HG03565 (cell line): ENCODE data around the gene SULT1B1.
"Not testable (repeated sequence)": the region's sequence is repeated elsewhere in the genome, so short reads cannot be mapped to it uniquely, and the experiment has no call there.

Experiments
- ATAC-seq: cut with Tn5 transposase; IDR thresholded peaks from one replicate; pipeline ENCODE4 v1.9.1; 2021; ENCODE audit warnings: mild to moderate bottlenecking, moderate library complexity; ENCODE audit not compliant: unreplicated experiment

SULT1B1 gene

DNA sequence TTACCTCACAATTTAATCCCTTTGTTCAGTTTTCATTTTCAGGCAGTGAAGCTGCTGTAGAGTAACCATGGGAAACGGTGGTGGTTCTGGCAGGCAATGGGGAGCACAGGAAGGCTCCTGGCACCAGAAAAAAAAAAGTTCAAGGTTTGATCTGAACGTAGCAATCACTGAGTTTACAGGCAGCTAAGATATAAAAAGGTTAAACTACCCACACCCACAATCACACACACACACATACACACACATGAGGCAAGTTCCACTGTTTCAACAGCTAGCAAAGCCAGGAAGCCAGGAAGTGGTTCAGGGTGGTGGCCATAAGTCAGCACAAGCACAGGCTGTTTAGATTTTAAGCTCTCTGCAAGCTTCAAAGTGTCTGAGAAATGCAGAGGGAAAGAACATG is at the start of gene SULT1B1:
SULT1B1 (minus strand) TSS at position 166 of the 400 bp plus-strand sequence. CDS start 5,403 bp downstream, outside the sequence.
- no peak for ATAC-seq

DNA sequence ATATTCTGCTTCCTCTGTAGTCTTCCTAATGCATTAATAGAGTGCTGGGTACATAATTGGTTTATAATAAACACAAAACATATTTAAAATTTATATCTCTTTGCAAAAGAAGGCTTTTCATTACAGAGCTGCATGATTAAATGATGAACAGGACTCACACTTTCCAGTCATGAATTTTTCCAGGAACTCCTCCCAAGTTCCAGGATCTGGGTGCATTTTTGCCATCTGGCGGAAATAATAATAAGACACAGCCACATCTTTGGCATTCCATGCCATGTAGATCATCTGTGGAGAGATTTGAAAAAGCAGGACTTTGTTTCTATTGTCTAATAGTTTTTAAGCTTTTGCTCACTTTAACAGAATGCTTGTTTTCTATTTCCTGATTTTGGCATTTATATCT is 40.2 kb upstream of the SULT1B1 start:
- no peak for ATAC-seq

- no peak for ATAC-seq
Measured at GRCh38 chr4:69799337-69799736, 38.9 kb upstream of the SULT1B1 start.

GRCh38 chr4:69793732-69794131 is 33.3 kb upstream of the SULT1B1 start:
- ATAC-seq, result no peak

DNA sequence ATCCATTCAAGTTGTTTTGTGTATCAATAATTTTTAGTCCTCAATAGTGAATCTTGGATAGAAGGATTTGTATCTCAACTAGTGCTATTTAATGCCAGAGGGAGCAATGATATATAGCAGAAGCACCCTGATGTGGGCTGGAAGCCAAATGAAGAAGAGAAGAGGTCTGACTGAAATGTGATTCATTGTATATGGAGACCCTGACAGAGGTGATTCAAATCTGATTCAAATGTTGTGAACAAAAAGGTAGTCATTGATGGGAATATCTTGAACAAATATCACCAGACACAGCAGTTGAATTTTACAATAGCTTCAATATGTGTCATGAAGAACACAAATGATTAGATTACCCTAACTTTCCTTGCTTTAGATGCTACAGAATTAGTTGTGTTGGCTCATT is 27.5 kb upstream of the SULT1B1 start:
- no peak for ATAC-seq

DNA sequence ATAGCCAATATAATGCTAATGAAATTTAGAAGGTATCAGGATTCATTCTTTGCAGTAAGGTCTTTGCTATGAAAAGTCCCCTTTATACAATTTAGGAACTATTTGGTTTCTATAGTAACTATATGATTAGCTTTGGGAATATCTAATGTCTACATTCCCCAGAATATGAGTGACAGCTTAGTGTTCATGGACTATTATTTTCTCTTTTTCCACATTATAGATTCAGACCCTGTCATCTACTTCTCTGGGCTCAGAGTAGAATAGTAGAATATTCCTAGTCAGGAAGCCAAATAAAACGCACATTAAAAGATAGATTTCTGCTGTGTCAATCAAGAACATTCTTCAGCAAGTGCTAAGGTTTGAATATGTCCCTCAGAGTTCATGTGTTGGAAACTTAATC is 26.1 kb upstream of the SULT1B1 start:
- no peak for ATAC-seq

DNA sequence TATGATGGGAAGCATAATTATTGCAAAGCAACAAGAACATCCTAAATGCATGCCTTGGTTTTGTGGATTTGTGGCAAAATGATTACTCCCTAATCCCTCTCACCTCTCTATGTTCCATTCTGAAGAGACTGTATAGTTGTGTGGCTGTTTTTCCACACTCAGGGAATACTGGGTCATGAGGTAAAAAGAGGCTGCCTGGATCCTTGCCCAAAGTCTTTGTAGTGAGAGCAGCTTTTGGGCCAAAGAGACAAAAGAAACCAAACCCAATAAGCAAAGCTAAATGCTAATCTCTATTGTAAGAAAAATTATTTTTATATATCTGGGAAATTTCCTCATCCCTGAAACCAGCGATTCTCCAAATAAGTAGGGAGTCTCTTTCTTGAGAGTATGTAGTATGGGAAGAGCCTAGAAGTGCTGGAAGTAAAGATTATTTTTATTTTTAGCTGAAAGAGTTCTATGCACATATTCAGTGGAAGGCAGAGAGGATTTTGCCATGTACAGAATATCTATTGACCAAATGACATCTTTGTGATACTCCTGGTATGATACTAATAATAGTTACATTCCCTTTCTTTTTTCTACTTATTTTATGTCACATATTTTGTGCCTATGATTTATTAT is 24.9 kb upstream of the SULT1B1 start:
- no peak for ATAC-seq

DNA sequence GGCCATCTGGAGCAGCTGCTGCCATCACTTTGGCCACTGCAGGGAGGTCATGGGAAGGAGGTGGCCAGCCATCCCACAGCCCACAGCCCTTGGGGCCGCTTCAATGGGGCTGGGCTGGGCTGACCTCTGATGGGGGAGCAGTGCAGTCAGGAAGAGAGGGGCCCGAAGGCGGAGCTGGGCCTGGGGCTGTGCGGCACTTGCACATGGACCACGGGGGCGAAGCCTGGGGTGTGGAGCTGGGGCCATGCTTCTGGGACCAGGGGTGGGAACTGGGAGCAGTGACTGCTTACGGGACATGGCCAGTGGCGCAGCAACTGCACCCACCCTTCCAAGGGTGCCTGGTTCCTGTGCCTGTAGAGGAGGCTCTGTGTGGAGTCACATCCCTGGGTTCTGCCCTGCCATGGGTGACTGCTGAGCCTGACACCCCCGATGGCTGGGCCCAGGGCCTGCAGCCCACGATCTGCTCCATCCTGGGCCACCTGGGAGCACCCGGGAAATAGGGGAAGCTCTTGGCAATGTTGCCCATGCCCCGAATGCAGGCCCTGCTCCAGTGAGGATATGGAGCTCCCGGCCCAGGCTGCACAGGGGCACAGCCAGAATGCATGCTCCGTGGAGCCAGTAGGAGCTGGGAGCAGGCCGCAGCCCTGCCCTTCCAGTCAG is 22.4 kb upstream of the SULT1B1 start:
- ATAC-seq, result no peak

- no peak for ATAC-seq
Measured at GRCh38 chr4:69781458-69782418, 21.3 kb upstream of the SULT1B1 start.

DNA sequence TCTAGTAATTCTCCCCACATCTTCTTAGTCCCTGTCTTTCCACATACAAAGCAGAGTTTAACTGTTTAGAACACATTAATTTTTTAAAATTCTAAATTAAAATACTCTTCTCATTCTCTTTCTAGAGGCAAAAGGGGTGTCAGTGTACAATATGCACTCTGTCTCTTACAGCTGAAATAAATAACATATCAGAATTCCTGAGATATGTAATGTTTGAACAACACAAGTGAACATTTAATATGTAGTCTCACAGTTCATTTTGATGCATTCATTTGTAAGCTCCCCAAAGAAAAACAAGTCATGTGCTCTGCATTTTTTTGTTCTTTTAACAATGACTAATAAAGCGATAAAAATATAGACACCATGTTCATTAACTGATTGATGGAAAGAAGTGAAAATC is 19.7 kb upstream of the SULT1B1 start:
- no peak for ATAC-seq

DNA sequence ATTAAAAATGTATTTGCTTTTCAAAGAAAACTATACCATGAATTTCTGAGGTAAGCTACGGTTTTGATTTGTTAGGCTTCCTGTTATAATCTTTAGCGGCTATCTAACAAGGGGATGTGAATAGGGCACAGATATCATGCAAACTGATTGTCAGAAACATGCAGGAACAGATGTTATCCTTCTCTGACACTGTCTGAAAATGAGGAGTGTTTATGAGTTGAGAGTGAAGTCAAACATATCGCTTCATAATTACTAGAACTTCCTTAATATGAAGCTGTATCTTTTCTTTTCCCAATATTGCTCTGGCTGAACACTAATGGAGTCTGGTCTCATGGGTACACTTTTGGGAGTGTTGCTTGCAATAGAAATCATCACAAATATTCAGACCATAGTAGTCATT is 16.3 kb upstream of the SULT1B1 start:
- no peak for ATAC-seq

DNA sequence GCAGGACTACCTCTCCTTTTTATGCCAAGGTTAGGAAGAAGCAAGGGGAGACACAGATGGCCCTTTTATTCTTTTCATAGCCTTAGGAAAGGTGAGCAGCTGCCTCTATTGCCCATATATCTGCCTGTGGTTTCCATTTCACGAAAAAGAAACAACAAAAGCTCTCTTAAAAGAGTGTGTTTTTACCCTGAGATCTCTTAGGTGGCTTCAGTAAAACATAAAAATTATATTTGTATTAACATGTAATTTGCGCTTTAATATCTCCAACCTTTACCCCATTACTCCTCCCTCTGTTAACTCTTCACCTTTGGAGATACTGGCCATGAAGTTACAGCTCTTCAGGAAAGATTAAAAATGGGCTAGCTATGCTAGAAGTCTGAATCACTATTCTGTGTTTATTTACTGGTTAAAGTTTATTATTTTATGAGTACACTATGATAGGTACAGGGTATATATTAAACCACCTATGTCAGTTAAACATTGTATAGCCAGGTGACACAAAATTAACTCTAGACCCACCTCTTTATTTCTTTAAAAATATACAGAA is 15.0 kb upstream of the SULT1B1 start:
- ATAC-seq, result no peak

- no peak for ATAC-seq
Measured at GRCh38 chr4:69773484-69773883, 13.1 kb upstream of the SULT1B1 start.

DNA sequence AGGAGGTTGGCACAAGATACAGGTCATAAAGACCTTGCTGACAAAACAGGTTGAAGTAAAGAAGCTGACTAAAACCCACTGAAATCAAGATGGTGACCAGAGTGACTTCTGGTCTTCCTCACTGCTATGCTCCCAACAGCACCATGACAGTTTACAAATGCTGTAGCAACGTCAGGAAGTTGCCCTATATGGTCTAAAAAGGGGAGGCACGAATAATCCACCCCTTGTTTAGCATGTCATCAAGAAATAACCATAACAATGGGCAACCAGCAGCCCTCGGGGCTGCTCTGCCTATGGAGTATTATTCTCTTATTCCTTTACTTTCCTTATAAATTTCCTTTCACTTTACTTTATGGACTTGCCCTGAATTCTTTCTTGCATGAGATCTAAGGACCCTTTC is 8.1 kb upstream of the SULT1B1 start:
- not testable (repeated sequence) for ATAC-seq

DNA sequence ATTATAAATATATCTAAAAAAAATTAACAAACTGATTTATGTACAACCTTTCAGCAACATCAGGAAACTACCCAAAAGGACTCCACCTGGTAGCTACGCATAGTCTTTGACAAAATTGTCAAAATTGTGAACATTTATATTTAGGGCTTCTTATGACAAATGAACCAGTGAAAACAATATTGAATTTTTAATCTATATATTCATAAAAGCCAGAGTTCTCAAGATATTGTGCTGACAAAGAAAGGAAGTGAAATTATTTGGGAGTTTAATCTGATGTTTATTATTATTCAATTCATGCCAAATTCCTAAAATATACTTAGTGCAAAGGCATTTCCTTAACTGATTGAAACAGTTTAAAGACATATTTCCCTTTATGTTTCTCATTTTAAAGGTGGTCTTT is 5.3 kb upstream of the SULT1B1 start:
- no peak for ATAC-seq

GRCh38 chr4:69764311-69764710 is 3.9 kb upstream of the SULT1B1 start:
- no peak for ATAC-seq

- no peak for ATAC-seq
Measured at GRCh38 chr4:69763233-69763632, 2.8 kb upstream of the SULT1B1 start.

DNA sequence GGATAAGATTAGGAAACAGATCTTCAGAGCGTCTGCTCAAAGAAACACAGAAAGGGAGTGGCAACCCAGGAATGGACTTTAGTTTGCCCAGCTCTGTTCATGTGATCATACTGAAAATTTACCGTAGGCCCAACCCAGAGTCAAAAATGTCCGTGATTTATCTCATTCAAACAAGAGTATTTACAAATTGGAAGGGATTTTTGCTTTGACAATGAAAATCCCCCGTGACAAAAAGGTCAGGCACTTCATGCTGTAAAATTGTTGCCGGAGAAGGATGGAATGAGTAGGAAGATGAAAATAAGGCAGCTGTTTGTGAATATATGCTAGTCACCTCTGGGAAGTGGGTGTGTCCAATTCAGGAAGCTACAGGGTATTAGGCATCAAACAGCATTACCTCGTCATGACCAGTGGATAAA is 1.2 kb downstream of the SULT1B1 start:
- ATAC-seq, result no peak

GRCh38 chr4:69757464-69757863 is 3.0 kb downstream of the SULT1B1 start:
- no peak for ATAC-seq

GRCh38 chr4:69754926-69755580 is 5.4 kb downstream of the SULT1B1 start:
- ATAC-seq, result no peak

DNA sequence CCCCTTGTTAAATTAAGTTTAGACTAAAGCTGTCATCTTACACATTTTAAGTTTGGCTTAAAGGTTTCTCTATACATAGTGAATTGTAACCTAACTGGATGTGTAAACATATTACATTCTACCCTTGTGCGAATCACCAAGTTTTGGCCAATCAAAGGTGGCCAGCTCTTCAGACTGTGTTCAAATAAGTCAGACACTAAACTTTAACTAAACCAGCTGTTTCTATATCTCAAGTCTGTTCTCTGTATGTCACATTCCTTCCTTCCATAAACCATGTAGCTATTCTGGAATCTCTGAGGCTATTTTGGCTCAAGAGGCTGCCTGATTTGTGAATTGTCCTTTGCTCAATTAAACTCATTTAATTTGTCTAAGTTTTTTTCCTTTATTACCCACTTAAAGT is 6.7 kb downstream of the SULT1B1 start:
- no peak for ATAC-seq
